CD4-positive, alpha-beta T cell treated with Interleukin-12 subunit alpha and Interleukin-12 subunit beta, for 1 hour (primary cell): ENCODE data around the gene NDUFB4.

Source experiments
- DNase-seq: peaks from one replicate; pipeline ENCODE4 v3.0.0-alpha.2; 2020

Gene NDUFB4

GRCh38 chr3:120596116-120596852 lies at the start of gene NDUFB4:
Gene NDUFB4, plus strand, starts transcription at chr3:120596336. Its CDS starts 24 bp downstream, at chr3:120596360.
- peak; percentile 97 for DNase-seq

- no peak for DNase-seq
These were observed 45.6 kb upstream of the NDUFB4 start for GRCh38 chr3:120550546-120550945.

DNA sequence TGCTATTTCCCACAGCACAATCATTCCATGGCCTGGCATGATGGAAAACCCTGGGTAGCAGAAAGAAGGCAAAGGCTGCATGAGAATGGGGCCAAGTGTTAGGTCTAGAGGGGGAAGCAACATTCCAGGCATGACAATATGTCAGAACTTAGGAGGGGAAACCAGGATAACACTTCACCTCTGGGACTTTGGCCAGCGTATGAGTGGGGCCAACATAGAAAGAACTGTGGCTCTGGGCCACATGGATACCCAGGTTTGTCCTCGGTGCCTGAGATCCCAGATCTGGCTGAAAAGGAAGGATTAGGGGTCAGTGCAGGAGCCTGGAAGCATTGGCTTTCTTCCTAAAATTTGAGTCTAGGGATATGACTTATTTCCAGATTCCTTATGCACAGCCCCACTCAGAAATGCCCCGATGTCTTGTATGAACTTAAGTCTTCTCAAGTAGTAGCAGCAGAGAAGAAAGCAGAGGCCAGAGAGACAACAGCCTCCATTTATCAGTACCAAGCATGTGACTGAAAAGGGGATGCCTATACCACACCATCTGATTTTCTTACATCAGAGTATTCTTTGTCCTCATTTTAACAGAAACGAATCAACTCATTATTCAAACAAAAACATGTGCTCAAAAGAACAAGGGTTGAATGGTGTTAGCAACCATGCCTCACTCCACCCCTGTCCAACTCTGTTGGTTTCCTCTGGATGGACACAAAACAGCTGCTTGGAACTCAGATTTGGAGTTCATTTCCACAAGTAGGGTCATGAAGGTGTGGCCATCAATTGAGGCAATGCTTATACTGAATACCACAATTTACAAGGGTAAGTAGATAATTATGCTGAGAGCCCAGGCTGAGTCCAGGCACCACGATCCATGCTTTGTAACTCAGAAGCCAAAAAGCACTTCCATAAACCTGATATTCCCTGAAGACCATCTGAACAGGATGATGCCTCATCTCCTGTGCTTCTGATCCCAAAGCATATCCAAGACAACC lies 43.7 kb upstream of the NDUFB4 start:
- DNase-seq = no peak

DNA sequence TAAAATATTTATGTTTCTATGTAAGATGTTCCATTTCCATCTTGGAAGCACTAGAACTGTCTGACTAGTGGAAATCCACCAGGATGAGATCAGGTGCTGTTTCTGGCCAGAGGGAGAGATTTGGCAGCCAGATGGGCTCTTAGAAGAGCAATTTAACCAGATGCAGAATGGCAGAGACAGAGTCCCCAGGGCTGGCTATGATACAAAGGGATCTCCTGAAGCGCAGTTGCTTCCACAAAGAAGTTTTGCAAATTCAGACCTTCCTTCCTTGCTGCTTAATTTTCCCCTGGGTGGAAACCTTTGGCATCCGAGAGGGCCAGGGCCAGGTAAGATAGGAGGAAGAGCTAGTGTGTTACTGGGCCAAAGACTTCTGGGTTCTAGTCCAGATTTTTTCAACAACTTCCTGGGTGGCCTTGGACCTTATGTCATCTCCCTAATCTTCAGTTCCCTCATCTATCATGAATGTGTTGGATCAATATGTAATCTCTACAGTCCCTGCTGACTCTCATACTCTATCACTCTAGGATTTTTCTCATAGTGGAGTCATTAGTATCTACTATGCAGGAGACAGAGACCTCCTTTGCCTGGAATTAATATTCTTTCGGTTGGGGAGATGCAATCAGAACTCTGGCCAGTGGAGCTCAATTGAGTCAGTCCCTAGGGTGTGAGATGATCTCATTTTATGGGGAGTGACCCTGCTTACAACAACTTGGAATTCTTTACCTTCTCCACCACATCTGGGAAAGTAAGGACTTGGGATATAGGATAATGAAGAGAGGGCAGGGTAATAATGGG lies 41.1 kb upstream of the NDUFB4 start:
- no peak for DNase-seq

GRCh38 chr3:120555657-120556509 lies 40.3 kb upstream of the NDUFB4 start:
- DNase-seq = no peak

DNA sequence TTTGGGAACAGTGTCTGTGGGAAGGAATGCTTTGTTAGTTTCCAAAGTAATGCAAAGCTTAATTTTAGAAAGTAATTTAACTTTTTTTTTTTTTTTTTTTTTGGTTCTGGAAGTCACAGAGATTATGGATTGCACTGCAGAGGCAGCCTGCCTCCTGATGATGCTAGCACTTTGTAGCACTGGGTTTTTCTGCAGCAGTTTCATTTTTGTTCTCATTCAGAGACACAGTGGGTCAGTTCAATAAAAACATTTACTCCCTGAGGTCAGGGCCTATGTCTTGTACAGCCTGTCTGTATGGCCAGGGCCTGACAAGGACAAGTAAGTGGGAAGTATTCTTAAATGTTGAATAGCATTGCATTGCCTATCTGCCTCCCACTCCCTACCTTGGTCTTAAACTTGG lies 39.0 kb upstream of the NDUFB4 start:
- DNase-seq = no peak

GRCh38 chr3:120558771-120559241 lies 37.3 kb upstream of the NDUFB4 start:
- DNase-seq = peak; percentile 91

- no peak for DNase-seq
These were observed 36.7 kb upstream of the NDUFB4 start for GRCh38 chr3:120559242-120560061.

DNA sequence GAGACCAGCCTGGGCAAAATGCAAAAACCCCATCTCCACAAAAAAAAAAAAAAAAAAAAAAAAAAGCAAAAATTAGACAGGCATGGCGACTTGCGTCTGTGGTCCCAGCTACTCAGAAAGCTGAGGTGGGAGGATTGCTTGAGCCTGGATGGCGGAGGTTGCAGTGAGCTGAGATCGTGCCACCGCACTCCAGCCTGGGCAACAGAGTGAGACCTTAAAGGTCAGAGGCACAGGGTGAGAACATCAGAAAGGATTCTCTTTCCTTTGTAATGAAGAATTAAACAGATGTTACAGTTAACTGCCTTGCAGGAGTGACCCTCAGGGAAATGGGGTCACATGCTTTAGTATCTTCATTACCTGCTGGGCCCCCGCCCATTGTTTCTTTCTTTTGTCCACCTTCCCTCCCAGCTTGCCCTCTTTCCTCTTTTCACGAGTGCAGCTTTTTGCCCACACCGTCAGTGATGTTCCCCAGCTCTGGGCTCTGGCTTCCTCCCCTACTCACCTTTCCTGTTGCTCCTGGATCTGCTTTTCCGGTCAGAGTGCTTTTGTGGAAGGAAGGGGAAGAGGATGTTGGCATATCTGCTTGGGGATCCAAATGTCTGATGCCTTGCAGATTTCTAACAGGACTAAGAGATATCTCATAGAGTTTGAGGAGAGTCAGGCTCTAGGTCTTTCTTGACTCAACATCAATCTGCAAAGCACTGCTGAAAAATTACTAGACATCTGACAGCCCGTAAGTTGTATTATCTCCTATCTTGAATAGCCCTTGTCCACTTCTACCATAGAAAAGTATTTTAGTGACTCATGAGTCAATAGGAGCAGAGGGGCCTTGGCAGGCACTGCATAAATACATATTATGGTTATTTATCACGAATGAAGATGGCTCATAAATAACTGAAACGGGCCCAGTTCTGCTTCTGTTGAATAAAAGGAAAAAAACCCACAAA lies 35.6 kb upstream of the NDUFB4 start:
- no peak for DNase-seq

GRCh38 chr3:120561251-120562045 lies 34.7 kb upstream of the NDUFB4 start:
- peak; percentile 77 for DNase-seq

DNA sequence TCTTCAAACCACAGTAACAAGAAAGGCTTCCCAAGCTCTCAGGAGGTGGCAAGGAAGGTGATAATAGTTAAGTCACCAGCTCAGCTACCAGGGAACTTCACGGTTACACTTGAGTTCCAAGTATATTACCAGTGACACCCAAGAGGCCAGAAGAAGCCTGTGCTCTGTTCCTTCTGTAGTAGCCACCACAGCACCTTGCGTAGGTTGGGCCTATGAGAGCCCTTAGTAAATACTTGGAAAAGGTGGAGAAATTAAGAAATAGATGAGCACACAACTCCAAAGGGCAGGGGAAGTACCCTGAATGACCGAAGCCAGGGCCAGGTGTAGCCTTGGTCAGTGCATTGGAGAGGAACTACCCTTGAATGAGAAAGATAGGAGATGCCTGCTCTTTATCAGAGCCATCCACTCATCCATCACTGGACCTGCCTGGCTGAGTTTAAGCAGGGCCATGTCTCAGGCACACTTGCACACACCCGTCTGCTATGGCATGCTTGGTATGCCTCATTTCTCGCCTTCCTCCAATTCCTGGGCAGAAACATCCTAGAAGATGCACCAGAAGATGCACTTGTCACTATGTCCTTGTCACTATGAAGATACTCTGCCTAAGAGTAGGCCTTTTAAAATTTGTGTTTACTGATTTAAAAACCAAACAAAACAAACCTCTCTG lies 32.6 kb upstream of the NDUFB4 start:
- DNase-seq = no peak

DNA sequence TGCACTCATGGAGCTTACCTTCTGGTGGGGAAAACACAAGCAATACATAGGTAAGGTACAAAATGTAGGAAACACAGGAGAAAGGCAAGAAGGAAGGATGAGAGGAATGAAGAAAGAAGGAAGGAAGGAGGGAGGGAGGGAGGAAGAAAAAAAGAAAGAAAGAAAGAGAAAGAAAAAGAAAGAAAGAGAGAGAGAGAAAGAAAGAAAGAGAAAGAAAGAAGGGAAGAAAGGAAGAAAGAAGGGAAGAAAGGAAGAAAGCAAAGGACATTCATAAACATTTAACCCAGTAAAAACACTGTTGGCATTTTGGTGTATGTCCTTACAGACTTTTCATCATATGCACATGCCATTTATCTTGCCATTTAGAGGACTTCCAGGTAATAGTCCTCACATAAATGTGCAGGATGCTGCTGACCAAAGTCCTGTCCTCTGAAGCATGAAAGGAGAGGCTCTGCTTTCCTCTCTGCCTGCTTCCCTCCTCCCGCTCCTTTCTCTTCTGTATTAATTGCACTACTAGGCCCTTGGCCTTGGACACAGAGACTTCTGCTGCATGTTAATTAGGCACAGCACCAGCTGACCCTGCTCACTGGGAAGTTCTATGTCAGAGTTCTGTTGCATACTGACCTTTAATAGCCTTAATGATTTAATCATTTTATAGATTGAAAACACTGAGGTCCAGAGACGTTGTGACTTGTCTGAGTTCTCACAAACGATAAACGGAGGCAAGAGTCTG lies 29.7 kb upstream of the NDUFB4 start:
- no peak for DNase-seq

GRCh38 chr3:120567370-120568201 lies 28.6 kb upstream of the NDUFB4 start:
- DNase-seq = no peak

DNA sequence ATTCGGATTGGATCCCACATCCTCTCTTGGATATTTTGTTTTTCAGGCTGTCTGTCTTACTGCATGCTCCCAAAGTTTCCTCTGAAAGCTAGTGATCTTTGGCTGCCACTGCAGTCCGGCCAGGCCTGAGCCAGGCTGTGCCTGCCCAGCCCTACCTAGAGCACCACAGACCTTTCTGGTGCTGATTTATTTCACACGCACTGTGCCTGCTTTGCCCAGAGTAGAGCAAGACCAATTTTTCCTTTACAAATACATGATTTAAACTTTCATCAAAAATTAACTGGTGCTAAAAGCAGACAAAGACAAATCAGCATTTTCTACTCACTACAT lies 28.0 kb upstream of the NDUFB4 start:
- DNase-seq = no peak

DNA sequence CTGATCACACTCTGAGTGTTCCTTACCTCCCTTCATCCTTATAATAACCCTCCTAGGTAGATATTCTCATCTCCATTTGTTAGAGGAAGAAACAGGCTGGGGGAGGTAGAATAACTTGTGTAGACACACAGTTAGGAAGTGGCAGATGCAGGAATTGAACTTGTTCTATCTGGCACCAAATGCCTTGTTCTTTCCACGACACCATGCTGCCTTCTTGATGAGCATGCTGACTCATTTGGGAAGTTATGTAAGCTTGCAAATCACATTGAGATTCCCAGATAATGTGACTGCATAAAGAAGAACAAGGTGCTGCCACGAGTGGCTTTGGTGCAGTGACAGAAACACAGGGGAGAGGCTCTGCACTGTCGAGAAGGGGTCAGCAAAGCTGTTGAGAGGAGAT lies 27.5 kb upstream of the NDUFB4 start:
- no peak for DNase-seq

DNA sequence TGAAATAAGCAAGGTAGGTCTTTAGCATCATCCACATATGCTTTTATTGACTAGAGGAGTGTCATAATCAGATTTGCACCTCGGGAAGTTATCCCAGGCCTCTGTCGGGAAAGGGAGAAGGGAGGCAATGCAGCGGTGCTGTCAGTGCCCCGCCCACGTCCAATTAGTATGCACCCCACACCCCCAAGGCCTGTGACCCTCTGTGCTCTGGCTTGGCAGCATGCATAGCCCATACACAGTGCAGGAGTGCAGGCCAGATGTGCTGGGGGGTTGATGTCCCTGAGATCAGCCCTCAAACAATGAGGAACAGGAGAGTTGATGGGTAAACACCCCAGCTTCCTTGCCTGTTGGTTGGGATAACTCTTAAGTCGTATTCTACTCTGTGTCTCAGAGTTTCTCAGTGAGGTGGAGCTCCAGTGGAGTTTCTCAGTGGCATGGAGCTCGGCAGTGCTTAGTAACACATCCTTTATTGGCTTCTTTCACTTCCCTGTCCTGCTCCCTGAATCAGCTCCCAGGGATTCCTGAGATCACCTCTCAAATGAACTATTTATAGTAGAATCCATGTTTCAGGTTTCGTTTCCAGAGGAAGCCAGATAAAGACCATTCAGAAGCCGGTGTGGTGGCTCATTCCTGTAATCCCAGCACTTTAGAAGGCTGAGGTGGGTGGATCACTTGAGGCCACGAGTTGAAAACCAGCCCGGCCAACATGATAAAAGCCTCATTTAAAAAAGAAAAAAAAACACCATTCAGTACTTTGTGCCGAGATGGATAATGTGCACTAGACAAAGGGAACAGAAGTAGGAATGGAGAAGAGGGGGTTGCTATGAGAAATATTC lies 26.7 kb upstream of the NDUFB4 start:
- no peak for DNase-seq
